SK-N-SH (cell line): ENCODE measurements around the gene WNK1. TPM values are rescaled to one million over a fixed set of nuclear protein-coding genes. Genes with fewer than 3 reads are reported as not detected.

ENCODE experiments used
- CTCF ChIA-PET: fragments of 300-600, 350-600 bp; formaldehyde crosslinking; extraction: SDS; loops from one replicate; lab custom pipeline; 2021; lab: Yijun Ruan, JAX
- POLR2A ChIA-PET: fragments of 350-600 bp; sonication (Branson Sonifier 250); formaldehyde crosslinking; extraction: SDS; loops from one replicate; lab custom pipeline; 2020; ENCODE audit warnings: antibody characterized with exemption, inconsistent platforms; lab: Yijun Ruan, JAX
- DNase-seq: peaks from one replicate; pipeline ENCODE4 v3.0.0; 2012
- H2AFZ ChIP-seq: fragments of 200-600 bp; sonication (generic); 2 replicates; pipeline ENCODE4 v1.8.1; 2016; ENCODE audit warnings: antibody characterized with exemption, mild to moderate bottlenecking, low read depth
- H3F3A ChIP-seq: fragments of 200-600 bp; sonication (generic); replicated peaks from 2 replicates; pipeline ENCODE3; 2016; ENCODE audit warnings: antibody characterized with exemption, mild to moderate bottlenecking; ENCODE audit not compliant: insufficient read depth
- H3K27ac ChIP-seq, 2 experiments: fragments of 200-500 bp in 1 of 2; fragments of 200-600 bp in 1 of 2; sonication (Bioruptor generic) in 1 of 2; sonication (generic), shearing (Covaris generic) in 1 of 2; 2 replicates each; pipeline versions ENCODE4 v1.5.1 to v1.6.1; 2014 to 2016; ENCODE audit warnings: low read depth in 2 of 2, inconsistent platforms in 1 of 2, low read length in 1 of 2, mild to moderate bottlenecking in 1 of 2, mixed read lengths in 1 of 2
- H3K27me3 ChIP-seq: fragments of 200-600 bp; sonication (generic), shearing (Covaris generic); 2 replicates; pipeline ENCODE4 v1.6.1; 2016; ENCODE audit warnings: mixed run types; ENCODE audit not compliant: insufficient read depth
- H3K36me3 ChIP-seq, 2 experiments: fragments of 200-500 bp in 1 of 2; fragments of 200-600 bp in 1 of 2; sonication (Bioruptor generic) in 1 of 2; sonication (generic) in 1 of 2; replicated peaks in 1 of 2; 2 replicates each; pipeline versions ENCODE3 to v1.5.1; 2014 to 2016; ENCODE audit warnings: low read length in 1 of 2, mild to moderate bottlenecking in 1 of 2; ENCODE audit not compliant: insufficient read depth in 2 of 2, control insufficient read depth in 1 of 2
- H3K4me1 ChIP-seq, 2 experiments: fragments of 200-500 bp in 1 of 2; fragments of 200-600 bp in 1 of 2; sonication (Bioruptor generic) in 1 of 2; sonication (generic), shearing (Covaris generic) in 1 of 2; 2 replicates each; pipeline versions ENCODE4 v1.5.1 to v1.6.1; 2014 to 2016; ENCODE audit warnings: low read depth in 1 of 2, low read length in 1 of 2, mixed run types in 1 of 2; ENCODE audit not compliant: insufficient read depth in 2 of 2, control insufficient read depth in 1 of 2
- H3K4me2 ChIP-seq: fragments of 200-600 bp; sonication (generic), shearing (Covaris generic); 2 replicates; pipeline ENCODE4 v1.6.1; 2017; ENCODE audit warnings: mixed run types
- H3K4me3 ChIP-seq, 2 experiments: fragments of 200-500 bp in 1 of 2; fragments of 200-600 bp in 1 of 2; sonication (Bioruptor generic) in 1 of 2; sonication (generic), shearing (Covaris generic) in 1 of 2; 2 replicates each; pipeline versions ENCODE4 v1.5.1 to v1.8.1; 2014 to 2016; ENCODE audit warnings: low read depth in 2 of 2, inconsistent platforms in 1 of 2, low read length in 1 of 2, mild to moderate bottlenecking in 1 of 2, mixed read lengths in 1 of 2, moderate library complexity in 1 of 2
- H3K79me2 ChIP-seq: fragments of 200-600 bp; sonication (generic); 2 replicates; pipeline ENCODE4 v1.8.1; 2017; ENCODE audit warnings: mild to moderate bottlenecking; ENCODE audit not compliant: insufficient read depth
- H3K9ac ChIP-seq: fragments of 200-600 bp; sonication (generic); 2 replicates; pipeline ENCODE4 v1.6.1; 2017; ENCODE audit warnings: mixed run types
- H3K9me2 ChIP-seq: fragments of 200-600 bp; sonication (generic); 2 replicates; pipeline ENCODE4 v1.6.1; 2017; ENCODE audit warnings: mixed run types
- H3K9me3 ChIP-seq: fragments of 200-600 bp; sonication (generic); 2 replicates; pipeline ENCODE4 v1.6.1; 2017; ENCODE audit warnings: mixed run types, mild to moderate bottlenecking, moderate library complexity
- H4K20me1 ChIP-seq: fragments of 200-600 bp; sonication (generic); 2 replicates; pipeline ENCODE4 v1.6.1; 2017; ENCODE audit warnings: mild to moderate bottlenecking, mixed run types; ENCODE audit not compliant: insufficient read depth
- CTCF ChIP-seq: fragments of 200-600 bp; sonication (generic); IDR thresholded peaks from 2 replicates; pipeline ENCODE4 v1.6.1; 2017; ENCODE audit warnings: antibody characterized with exemption, mild to moderate bottlenecking, moderate library complexity
- ELF1 ChIP-seq: IDR thresholded peaks from 2 replicates; pipeline ENCODE4 v1.4.0; 2012
- EP300 ChIP-seq, 2 experiments: IDR thresholded peaks; 2 replicates each; pipeline versions ENCODE4 v1.4.0 to v1.6.1; 2012; ENCODE audit warnings: borderline replicate concordance in 1 of 2, low read depth in 1 of 2, low read length in 1 of 2
- EZH2phosphoT487 ChIP-seq: fragments of 200-600 bp; sonication (generic); IDR thresholded peaks from 2 replicates; pipeline ENCODE4 v1.6.1; 2017; ENCODE audit warnings: low read depth, mixed run types, mild to moderate bottlenecking, antibody characterized with exemption, moderate library complexity, borderline replicate concordance
- FOSL2 ChIP-seq: IDR thresholded peaks from 2 replicates; pipeline ENCODE4 v1.4.0; 2012; ENCODE audit warnings: low read depth, mild to moderate bottlenecking, moderate library complexity, borderline replicate concordance
- FOXJ3 ChIP-seq: sonication (generic); formaldehyde crosslinking; IDR thresholded peaks from 2 replicates; pipeline ENCODE4 v1.5.1; 2020; ENCODE audit warnings: mild to moderate bottlenecking, missing genetic modification reagents
- FOXM1 ChIP-seq: IDR thresholded peaks from 2 replicates; pipeline ENCODE4 v1.4.0; 2012; ENCODE audit warnings: low read depth, mild to moderate bottlenecking
- GATA2 ChIP-seq: sonication (generic); formaldehyde crosslinking; IDR thresholded peaks from 2 replicates; pipeline ENCODE4 v1.5.0; 2020; ENCODE audit warnings: mild to moderate bottlenecking, missing genetic modification reagents
- MEF2A ChIP-seq: IDR thresholded peaks from 2 replicates; pipeline ENCODE4 v1.4.0; 2012; ENCODE audit warnings: low read depth, borderline replicate concordance
- MXI1 ChIP-seq: IDR thresholded peaks from 2 replicates; pipeline ENCODE4 v1.6.1; 2012; ENCODE audit warnings: mild to moderate bottlenecking, low read depth, low read length, improper control_type of control experiment
- NFIC ChIP-seq: IDR thresholded peaks from 2 replicates; pipeline ENCODE4 v1.4.0; 2012; ENCODE audit warnings: borderline replicate concordance
- POLR2AphosphoS5 ChIP-seq: IDR thresholded peaks from 2 replicates; pipeline ENCODE4 v1.6.1; 2012; ENCODE audit warnings: low read depth, low read length
- RAD21 ChIP-seq: IDR thresholded peaks from 2 replicates; pipeline ENCODE4 v1.6.1; 2012; ENCODE audit warnings: mild to moderate bottlenecking, low read length
- RCOR1 ChIP-seq: fragments of 150-350 bp; IDR thresholded peaks from 2 replicates; pipeline ENCODE4 v1.6.1; 2017; ENCODE audit warnings: antibody characterized with exemption, low read length
- RFX5 ChIP-seq: IDR thresholded peaks from 2 replicates; pipeline ENCODE4 v1.6.1; 2012; ENCODE audit warnings: mild to moderate bottlenecking, improper control_type of control experiment, low read length
- RXRA ChIP-seq: IDR thresholded peaks from 2 replicates; pipeline ENCODE4 v1.4.0; 2012; ENCODE audit warnings: low read depth, mild to moderate bottlenecking, borderline replicate concordance
- SMC3 ChIP-seq: IDR thresholded peaks from 2 replicates; pipeline ENCODE4 v1.6.1; 2012; ENCODE audit warnings: low read depth, low read length, improper control_type of control experiment
- TAF1 ChIP-seq: IDR thresholded peaks from 2 replicates; pipeline ENCODE4 v1.6.1; 2012; ENCODE audit warnings: low read depth, mild to moderate bottlenecking, low read length, moderate library complexity, borderline replicate concordance
- TCF12 ChIP-seq: IDR thresholded peaks from 2 replicates; pipeline ENCODE4 v1.4.0; 2012
- TEAD4 ChIP-seq: IDR thresholded peaks from 2 replicates; pipeline ENCODE4 v1.4.0; 2012; ENCODE audit warnings: mild to moderate bottlenecking, borderline replicate concordance; ENCODE audit not compliant: insufficient read depth
- YY1 ChIP-seq: IDR thresholded peaks from 2 replicates; pipeline ENCODE4 v1.4.0; 2012; ENCODE audit warnings: low read depth, mild to moderate bottlenecking
- WGBS: methylation state at CpG from one replicate; pipeline ENCODE4 v1.1.6; 2017; ENCODE audit warnings: low lambda C conversion rate; 5-methylcytosine and 5-hydroxymethylcytosine counted together
- polyA plus RNA-seq, 3 experiments: library from polyadenylated mRNA; depleted of rRNA; stranded (reverse); fragments of >200 nt; gene quantifications; 2 replicates each; pipeline ENCODE4 v1.2.3, GENCODE V29; 2012
- TF ChIP-seq, protein P1 (sequence below): IDR thresholded peaks from 2 replicates; pipeline ENCODE4 v1.4.0; 2012; ENCODE audit warnings: low read depth

WNK1 gene
- polyA plus RNA-seq, 1 of the 3 experiments (the other 2 are of a cell fraction) = 30.5 TPM

GRCh38 chr12:946212-946611, 193.8 kb downstream of the WNK1 start:
- Histone ChIP-seq H3K4me1 (peaks cover 2 to 6% of the 10 kb centered on the region in 2 experiments; a peak in 3 of 4 replicates), H3K4me2 (no peak overlapping the region), H3K79me2 (peaks cover 64% of the 10 kb centered on the region), H3K9ac (no peak overlapping the region), H3K9me2 (no peaks in the 10 kb centered on the region), H3K4me3 (no peak overlapping the region), H3K9me3 (no peaks in the 10 kb centered on the region), H4K20me1 (no peaks in the 10 kb centered on the region), H3K36me3 (peaks cover 0 to 14% of the 10 kb centered on the region in 2 experiments), H3K27ac (no peak overlapping the region), H3K27me3 (no peaks in the 10 kb centered on the region), H2AFZ (no peak overlapping the region), H3F3A (peaks cover 9% of the 10 kb centered on the region)
- no peak for DNase-seq
- TF ChIP-seq RXRA (no peak), TCF12 (no peak), ELF1 (no peak), RCOR1 (no peak), CTCF (no peak), POLR2AphosphoS5 (no peak), MXI1 (no peak), NFIC (no peak), RAD21 (no peak), FOSL2 (no peak), GATA2 (CRISPR knock-in tag) (no peak), EP300 (IDR thresholded peaks at IDR 0.05; ENCODE audit: borderline replicate concordance in 1 of 2, low read depth in 1 of 2, low read length in 1 of 2) (no peak), FOXJ3 (no peak), FOXM1 (no peak), SMC3 (no peak), MEF2A (no peak)
- TF ChIP-seq, protein P1, sequence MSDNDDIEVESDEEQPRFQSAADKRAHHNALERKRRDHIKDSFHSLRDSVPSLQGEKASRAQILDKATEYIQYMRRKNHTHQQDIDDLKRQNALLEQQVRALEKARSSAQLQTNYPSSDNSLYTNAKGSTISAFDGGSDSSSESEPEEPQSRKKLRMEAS = no peak
- CTCF ChIA-PET = interaction anchor here (0.6 to 2.6 kb wide), 6 partner anchors 18 to 469 kb away, joined by 3 to 11 read pairs (median 4); no protein-coding TSS in a partner anchor
- POLR2A ChIA-PET = interaction anchor here (0.7 kb wide), 1 partner anchor 44 kb away, joined by 3 read pairs; no protein-coding TSS in a partner anchor

DNA sequence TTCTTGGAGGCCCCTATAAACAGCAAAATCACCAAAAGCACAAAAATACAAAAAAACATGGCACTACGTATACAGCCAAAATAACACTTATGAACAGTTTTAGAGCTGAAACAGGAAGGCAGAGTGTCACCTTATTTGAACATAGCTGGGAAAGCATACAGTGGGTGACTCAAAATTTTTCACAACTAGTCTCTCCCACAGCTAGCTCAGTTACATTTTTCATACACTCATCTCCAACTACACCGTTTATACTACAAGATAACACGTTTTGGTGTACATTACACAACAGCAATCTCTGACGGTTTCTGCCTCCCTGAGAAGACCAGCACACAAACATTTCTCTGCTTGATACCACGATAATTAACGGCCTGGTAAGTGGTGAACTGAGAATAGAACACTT, 194.3 kb downstream of the WNK1 start:
- no peaks in the 10 kb centered on the region for H3K9me2 ChIP-seq
- ChIA-PET POLR2A (interaction anchor here (0.7 kb wide), 1 partner anchor 43 kb away, joined by 3 read pairs; no protein-coding TSS in a partner anchor), CTCF (interaction anchor here (0.6 to 2.6 kb wide), 6 partner anchors 18 to 470 kb away, joined by 3 to 11 read pairs (median 4); no protein-coding TSS in a partner anchor)
- no peaks in the 10 kb centered on the region for H3K27me3 ChIP-seq
- H3K9ac ChIP-seq = no peak overlapping the region
- H2AFZ ChIP-seq = no peak overlapping the region
- peaks cover 63% of the 10 kb centered on the region for H3K79me2 ChIP-seq
- H3K36me3 ChIP-seq = peaks cover 0 to 14% of the 10 kb centered on the region in 2 experiments
- peaks cover 12% of the 10 kb centered on the region for H3F3A ChIP-seq
- DNase-seq = no peak
- 83% methylated on average over 6 of the region's 6 CpGs for WGBS
- no peak overlapping the region for H3K4me3 ChIP-seq
- H3K4me1 ChIP-seq = peaks cover 2 to 6% of the 10 kb centered on the region in 2 experiments; a peak in 3 of 4 replicates
- no peak overlapping the region for H3K27ac ChIP-seq
- no peak overlapping the region for H3K4me2 ChIP-seq
- no peaks in the 10 kb centered on the region for H3K9me3 ChIP-seq
- no peaks in the 10 kb centered on the region for H4K20me1 ChIP-seq
- TF ChIP-seq YY1 (no peak), FOXJ3 (no peak), TEAD4 (no peak), TAF1 (no peak), EZH2phosphoT487 (no peak), RXRA (no peak), RCOR1 (no peak), RFX5 (no peak)
